PC-9 (cell line): ENCODE measurements around the gene KLK7.

Experiments
- CTCF ChIP-seq: fragments of 200-600 bp; sonication (generic); conservative IDR thresholded peaks from 2 replicates; pipeline ENCODE4 v1.6.1; 2017; ENCODE audit warnings: mixed run types, antibody characterized with exemption, mild to moderate bottlenecking, moderate library complexity
- EZH2 ChIP-seq: fragments of 200-600 bp; sonication (generic); IDR thresholded peaks from 2 replicates; pipeline ENCODE4 v1.8.0; 2017; ENCODE audit warnings: antibody characterized with exemption, low read depth

GRCh38 chr19:50975766-50976165, 8.0 kb downstream of the KLK7 start:
- TF ChIP-seq CTCF (no peak), EZH2 (no peak)
